ENCODE measurements around the gene SUSD2.

DNA sequence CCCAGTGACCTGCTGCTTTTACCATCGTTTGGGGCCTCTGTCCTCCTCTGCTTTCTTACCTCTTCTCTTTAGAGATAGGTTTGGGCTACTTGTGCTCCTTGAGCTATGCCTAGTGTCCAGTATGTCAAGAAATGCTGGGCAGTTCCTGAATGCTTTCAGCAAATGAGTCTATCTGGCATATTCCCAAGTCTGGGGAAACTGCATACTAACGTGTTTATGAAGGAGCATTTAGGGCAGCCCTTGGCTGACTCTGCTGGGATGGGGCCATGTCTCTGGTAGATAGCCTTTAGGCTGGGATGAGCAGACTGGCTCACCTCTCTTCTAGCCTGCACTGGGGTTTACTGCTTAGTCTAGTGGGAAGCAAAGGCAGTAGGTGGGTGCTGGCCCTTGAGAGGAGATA lies 43.7 kb upstream of the SUSD2 start:
- TF ChIP-seq CTCF (IDR thresholded peaks at IDR 0.05) (no peak), POLR2AphosphoS5 (IDR thresholded peaks at IDR 0.05) (no peak), POLR2A (IDR thresholded peaks at IDR 0.05) (no peak)
